Spleen (tissue), 7 donors: ENCODE measurements around the gene TMC7.

Experiments
- CTCF ChIP-seq, 11 experiments: fragments of 200-600 bp in 7 of 11; fragments of 450-650 bp in 4 of 11; sonication (generic) in 4 of 11; IDR thresholded peaks in 8 of 11; conservative IDR thresholded peaks in 3 of 11; 1 replicate in 7 of 11; 2 replicates in 4 of 11; pipeline versions ENCODE4 v1.4.0 to v1.8.0; 2016 to 2021; ENCODE audit warnings: antibody characterized with exemption in 11 of 11, inconsistent platforms in 4 of 11, mild to moderate bottlenecking in 1 of 11
- POLR2AphosphoS5 ChIP-seq, 3 donors: sonication (generic); formaldehyde crosslinking; IDR thresholded peaks; one replicate each; pipeline ENCODE4 v1.5.1; 2017; ENCODE audit warnings: antibody characterized with exemption in 3 of 3
- donor health status: DM: no; HTN: no; CAD: no; lungs with moderate emphysema.
- donor health status: DM: no; HTN: no; CAD: no.
- donor health status: DM: no; HTN: no; CAD: no.

- no peak for TF ChIP-seq POLR2AphosphoS5 (IDR thresholded peaks at IDR 0.05)
- TF ChIP-seq CTCF (IDR thresholded peaks at IDR 0.05 in 8 of 11, conservative IDR thresholded peaks at IDR 0.05 in 3 of 11) = no peak
Observed at GRCh38 chr16:18984435-18985005, 786 bp downstream of the TMC7 start.
